GM18499 (cell line): ENCODE measurements around the gene KRT85.
A peak's percentile ranks its signal among the peaks of the same experiment; 100 is the strongest.
"Not testable (repeated sequence)": the region's sequence is repeated elsewhere in the genome, so short reads cannot be mapped to it uniquely, and the experiment has no call there.

ENCODE experiments used
- ATAC-seq: cut with Tn5 transposase; IDR thresholded peaks from one replicate; pipeline ENCODE4 v1.9.1; 2021; ENCODE audit warnings: moderate number of reproducible peaks; ENCODE audit not compliant: insufficient read depth, unreplicated experiment

Gene KRT85

DNA sequence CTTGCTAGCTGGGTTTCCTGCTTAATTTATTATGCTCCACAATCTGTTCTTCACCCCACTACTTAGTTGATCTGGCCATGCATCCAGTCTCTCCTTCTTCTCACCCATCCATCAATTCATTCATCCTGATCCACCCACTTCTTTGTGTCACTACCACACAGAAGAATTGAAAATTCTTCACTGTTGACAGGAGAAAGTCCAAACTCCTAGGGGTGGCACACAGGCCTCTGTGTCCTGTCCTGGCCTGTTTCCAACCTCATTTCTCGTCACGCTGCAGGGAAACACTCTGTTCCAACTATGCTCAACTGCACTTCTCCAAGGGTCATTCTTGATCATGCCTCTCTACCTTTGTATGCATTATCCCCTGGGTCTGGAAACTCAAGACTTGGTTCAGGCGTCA, 35.4 kb downstream of the KRT85 start:
- no peak for ATAC-seq

DNA sequence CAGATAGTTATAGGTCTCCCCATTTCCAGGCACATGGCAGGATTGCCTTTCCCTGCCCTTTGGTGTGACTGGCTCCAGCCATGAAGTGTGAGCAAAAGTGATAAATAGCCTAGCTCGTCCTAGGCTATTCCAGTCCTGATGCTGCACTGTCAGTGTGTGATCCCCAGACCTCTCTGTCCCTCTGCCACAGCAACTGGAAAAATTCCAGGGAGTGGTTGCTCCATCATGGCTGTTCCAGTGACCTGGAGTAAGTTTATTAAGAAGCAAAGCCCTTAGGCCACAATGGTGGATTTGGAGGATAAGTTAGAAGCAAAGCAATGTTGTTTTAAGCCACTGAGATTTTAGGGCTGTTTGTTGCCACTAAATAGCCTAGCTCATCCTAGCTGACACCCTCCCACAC, 36.2 kb downstream of the KRT85 start:
- ATAC-seq = no peak

DNA sequence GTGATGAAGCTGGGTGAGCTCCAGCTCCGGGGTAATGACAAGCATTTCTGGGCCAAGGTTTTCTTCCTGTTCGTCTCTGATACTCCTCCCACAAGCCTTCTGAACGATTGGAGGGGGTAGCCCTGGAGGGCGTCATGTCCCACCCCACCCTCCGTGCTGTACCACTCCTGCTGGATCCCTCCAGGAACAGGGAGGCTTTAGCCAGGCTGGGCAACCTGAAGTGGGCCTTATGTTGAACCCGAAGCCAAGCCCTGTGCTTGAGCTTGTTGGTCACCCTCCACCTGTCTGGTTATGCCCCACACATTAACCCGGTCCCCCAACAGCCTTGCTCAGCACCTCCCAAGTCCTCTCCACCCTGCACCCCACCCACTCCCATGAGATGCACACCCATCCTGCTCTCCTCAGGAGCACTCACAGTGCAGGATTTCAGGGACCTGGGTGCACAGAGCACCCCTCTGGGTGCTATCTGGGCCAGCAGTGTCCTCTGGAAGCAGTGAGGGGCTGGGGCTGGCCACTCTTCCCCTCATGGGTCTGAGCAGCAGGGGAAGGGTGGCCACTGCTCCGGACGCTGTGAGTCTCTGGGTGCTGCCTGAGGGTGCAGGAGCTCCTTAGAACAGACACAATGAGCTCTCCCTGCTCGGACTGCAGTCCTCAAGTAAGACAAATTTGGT, 39.3 kb downstream of the KRT85 start:
- ATAC-seq = no peak

DNA sequence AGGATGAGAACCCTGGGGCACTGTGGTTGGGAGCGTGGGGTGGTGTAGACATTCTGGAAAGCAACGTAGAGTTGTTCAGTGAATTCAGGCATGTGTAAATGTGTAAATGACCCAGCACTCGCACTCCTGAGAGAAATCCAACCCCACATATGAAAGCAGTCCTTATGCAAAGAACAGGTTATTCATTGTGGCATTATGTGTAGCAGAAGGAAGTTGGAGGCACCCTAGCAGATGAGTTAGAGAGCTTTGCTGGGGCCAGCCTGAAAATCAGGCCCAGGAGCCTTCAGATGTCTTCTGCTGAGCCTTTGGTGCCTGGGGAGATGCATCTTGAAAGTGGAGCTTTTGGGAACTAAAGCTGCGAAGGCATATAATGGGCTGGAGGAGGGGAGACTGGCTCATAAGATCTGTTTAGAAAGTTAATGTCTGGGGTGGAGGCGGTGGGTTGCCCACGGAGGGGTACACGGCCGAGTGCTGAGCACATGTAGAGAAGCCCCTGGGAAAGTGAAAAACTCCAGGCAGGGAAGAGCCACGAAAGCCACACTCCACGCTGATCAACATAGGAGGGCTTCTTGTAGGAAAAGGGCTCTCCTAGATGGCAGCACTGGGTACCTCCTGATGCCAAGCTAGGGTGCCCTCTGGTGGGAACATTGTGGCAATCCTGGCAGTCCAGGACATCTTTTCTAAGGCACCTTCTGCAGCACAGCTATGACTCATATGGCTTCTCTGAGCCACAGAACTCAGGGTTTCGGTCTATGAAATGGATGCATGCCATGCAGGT, 40.0 kb downstream of the KRT85 start:
- peak; percentile 85 for ATAC-seq

DNA sequence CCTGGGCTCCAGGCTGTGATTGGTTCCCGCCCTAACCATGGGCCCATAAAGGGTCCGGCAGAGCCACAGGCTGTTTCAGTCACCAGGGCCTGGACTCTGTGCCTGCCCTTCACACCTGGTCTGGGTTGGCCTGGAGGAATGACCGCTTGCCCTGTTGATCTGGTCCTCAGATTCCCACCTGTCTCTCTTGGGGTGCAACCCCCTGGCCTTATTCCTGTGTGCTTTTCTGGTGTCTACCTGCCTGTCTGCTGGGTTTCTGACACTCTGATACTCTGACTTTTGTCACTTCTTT, 43.2 kb downstream of the KRT85 start:
- ATAC-seq = no peak

DNA sequence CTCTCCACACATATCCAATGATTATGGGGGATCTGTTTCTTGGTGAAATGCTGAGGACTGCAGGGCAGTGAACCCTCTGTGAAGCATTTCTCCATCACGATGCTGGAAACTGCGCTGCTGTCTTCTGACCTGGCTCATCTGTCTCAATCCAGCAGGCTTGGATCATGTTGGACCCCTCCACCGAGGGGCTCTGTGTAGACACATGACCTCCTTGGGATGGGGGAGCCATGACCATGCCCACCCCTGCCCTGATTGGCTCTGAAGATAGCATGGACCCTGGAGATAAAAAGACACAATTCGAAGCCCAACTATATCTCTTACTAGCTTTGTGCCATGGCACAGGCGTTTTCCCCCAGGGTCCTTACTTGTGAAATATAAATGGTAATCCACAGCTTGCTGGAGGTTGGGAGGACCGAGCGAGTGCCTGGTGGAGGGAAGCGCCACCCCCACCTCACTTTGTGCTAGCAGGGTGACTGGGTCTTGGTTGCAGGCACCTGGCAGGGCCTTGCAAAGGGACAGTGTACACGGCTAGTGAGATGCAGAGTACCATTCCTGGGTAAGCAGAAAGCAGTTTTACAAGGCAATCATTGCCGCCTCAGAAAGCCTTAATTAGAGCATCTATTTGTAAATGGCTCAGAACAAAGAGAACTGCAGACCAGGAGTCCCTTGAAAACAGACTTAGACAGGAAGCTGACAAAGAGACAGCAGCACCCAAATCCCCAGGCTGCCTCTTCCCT, 43.7 kb downstream of the KRT85 start:
- no peak for ATAC-seq

DNA sequence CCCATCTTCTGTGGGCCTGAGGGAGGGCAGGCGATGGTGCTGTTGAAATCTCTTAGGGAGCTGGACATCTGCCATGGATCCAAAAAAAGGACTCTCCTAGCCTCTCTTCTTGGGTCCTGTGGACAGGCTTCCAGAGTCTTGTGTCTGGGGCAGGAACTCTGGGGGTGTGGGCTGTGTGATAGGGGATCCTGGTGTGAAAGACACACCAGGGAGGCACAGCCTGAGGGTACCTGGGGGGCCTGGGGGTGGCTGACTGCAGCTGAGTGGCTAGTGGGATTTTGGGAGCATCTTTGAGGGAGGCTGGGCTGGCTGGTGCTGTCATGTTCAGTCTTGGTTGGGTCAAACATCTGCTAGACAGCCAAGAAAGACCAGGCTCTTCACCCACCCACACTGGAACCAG, 44.3 kb downstream of the KRT85 start:
- ATAC-seq = no peak

DNA sequence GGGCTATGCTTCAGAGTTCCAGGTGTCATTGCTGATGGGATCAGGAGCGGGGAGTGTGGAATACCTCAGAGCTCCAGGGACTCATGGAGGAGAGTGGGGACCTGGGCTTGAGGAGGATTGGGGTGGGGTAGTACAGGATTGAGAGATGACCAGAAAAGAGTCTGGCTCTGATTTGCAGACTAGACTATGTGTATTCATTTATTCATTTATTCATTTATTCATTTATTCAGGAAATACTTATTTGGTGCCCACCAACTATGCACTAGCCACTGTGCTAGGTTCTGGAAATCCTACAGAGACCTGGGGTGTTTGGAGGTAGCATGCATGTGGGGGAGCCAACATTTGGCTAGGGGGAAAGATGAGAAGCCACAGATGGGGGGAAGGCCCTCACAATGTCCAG, 45.2 kb downstream of the KRT85 start:
- ATAC-seq = no peak

DNA sequence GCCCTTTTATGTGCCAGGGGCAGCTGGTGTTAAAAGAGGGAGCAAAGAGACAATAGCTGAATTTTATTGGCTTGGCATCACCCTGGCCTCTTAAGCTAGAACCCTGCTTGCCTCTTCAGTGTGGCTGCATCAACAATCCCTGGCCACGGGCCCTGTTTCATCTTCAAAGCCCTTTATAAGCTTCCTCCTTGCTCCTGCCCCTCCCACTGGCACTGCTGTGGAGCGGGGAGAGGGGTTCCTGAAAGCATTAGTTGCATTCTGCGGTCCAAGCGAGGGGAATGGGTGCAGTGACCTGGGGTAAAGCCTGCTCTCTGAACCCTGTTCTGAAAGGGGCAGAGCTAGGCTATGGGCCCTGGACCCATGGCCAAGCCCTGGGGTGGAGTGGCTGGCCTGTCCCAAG, 45.9 kb downstream of the KRT85 start:
- no peak for ATAC-seq

DNA sequence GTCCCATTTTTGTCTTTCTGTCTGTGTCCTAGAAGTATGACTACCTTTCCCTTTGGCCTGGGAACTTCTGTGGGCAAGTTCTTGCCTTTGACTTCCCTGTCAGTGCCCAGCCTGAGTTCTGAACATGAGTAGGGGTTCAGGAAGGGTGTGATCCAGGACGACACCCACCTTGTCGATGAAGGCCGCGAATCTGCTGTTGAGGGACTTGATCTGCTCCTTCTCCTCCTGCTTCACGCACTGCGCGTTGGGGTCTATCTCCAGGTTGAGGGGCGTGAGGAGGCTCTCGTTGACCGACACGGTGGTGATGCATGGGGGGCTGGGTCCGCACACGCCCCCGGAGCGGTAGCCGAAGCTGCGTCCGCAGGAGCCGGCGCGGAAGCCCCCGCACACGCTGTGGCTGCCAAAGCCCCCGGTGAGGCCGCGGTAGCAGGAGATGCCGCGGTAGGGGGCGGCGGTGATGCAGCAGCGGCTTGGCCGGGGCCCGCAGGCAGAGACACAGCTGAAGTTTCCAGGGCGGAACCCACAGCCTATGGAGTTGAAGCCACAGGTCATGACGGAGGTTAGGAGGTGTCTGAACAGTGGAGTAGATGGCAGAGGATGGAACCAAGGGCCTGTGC, 46.4 kb downstream of the KRT85 start, which contains the start of gene KRT83:
Gene KRT83 (minus strand): TSS at position 615 of the 617 bp plus-strand sequence. CDS start 63 bp downstream, at position 552.
- no peak for ATAC-seq

DNA sequence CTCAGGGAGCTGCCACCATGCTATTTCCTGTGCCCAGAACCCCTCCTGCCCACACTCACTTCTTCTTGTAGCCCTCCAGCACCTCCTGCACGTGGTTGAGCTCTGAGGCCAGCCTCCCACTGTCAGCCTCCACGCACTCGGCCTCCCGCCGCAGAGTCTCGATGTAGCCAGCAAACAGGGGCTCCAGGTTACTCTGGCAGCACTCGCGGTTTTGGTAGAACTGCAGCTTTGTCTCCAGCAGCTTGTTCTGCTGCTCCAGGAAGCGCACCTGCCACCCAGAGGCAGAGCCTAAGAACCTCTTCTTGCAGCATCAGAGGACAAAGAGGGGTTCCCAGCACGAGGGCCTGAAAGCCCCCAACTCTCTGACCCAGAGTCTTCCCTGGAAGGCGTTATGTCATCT, 48.2 kb downstream of the KRT85 start:
- no peak for ATAC-seq

DNA sequence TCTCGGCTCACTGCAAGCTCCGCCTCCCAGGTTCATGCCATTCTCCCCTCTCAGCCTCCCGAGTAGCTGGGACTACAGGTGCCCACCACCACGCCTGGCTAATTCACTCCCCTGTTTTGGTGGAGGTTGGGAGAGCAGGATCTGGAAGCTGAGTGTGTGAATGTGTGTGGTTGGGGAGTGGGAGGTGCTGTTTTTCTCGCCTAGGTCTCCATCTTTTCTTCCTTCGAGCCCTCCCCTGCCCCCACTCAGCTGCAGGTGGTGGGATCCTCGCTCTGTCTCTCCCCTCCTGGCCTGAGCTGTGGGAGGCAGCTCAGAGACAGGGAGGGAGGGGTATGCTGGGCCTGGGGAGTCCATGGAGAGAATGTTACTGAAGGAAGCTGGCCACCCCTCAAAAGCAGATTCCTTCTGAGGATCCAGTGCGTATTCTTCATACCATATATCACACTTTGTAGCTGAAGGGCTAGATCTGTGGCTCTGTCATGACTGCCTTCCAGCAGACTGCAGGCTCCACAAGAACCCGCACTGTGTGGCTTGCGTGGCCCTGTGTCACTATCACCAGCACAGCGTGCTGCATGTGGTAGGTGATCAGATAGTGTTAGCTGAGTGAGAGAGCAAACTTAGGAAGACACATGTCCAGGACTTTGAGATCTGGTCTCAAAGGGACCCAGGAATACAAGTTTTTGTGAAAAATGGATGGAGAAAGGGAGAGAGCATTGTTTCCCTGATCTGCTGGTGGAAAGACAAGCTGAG, 48.9 kb downstream of the KRT85 start:
- ATAC-seq = no peak

DNA sequence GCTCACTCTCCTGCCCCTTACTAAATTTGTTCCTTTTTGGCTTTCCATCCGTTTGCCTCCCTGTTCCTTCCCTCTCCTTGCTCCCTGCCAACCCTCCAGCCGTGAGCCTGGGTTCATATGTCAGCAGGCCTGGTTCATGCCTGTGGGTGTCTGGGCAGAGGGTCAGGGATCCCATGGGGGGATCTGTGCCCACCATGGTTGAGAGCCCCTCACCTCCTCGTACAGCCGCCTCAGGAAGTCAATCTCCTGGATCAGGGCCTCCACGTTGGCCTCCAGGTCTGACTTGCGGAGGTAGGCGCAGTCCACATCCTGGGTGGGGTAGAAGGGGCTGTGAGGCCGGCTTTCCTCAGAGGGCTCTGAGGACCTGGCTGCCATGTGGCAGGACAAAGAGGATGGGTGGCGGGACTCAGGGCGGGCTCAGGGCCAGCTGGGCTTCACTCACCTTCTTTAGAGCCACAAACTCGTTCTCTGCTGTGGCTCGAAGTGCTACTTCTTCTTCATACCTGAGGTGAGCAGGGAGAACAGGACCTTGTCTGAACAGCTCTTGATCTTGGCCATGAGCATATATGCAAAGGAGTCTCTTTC, 49.7 kb downstream of the KRT85 start:
- no peak for ATAC-seq

DNA sequence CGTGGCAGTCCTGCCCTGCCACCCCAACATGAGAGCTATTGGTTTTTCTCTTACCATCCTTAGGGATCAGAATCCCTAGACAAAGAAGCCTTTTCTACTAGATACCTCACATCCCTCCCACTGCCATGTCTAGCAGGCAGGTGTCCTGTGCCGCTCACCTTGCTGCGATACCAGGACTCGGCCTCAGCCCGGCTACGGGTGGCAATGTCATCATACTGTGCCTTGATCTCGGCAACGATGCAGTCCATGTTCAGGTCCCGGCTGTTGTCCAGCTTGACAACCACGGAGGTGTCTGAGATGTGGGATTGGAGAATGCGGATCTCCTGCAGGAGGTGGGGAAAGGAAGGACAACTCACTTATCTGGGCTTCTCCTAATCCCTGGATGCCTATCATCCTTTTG, 50.6 kb downstream of the KRT85 start:
- no peak for ATAC-seq

DNA sequence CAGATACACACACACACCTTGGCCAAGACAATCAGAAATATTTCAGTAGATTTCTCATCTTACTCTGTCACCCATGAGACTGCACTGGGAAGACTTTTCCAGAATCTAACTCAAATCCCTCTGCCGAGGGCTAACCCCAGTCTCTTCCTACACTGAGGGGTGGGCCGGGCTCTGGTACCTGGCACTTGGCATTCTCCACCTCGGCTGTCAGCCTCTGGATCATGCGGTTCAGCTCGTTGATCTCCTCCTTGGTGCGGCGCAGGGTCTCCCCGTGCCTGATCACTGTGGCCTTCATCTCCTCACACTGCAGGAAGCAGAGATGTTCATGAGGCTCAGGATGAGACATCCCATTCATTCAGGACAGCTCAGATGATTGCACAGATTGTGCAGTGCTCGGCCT, 51.0 kb downstream of the KRT85 start:
- no peak for ATAC-seq

DNA sequence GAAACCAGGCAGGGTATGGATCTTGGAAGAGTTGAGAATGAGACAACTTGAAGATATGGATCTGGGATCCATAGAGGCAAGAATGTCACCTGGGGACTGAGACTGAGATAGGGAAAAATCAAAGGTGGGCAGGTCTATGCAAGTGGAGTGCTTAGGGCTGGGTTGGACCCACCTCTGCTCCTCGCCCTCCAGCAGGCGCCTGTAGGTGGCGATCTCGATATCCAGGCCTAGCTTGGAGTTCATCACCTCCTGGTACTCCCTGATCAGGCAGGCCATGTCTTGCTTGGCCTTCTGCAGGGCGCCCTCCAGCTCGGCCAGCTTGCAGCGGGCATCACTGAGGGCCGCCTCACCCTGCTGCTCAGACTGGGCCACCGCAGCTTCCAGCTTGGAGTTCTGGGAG, 51.6 kb downstream of the KRT85 start:
- ATAC-seq = not testable (repeated sequence)

DNA sequence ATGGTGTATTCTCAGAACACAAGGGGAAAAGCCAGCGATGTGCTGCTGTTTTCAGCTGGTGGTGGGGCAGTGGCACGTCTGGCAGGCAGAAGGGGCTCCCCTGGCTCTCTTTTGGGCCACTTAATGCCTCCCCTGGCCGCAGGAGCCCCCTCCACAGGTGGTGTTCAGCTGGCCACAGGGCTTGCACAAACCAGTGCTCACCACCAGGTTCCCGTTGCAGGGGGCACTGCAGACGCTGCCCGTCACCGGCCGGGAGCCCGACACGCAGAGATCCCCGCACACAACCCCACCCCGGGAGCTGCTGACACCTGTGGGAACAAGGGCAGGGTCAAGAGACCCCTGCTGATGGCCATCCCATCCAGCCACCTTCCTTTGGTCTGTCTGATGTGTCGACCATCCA, 52.8 kb downstream of the KRT85 start:
- ATAC-seq = no peak

DNA sequence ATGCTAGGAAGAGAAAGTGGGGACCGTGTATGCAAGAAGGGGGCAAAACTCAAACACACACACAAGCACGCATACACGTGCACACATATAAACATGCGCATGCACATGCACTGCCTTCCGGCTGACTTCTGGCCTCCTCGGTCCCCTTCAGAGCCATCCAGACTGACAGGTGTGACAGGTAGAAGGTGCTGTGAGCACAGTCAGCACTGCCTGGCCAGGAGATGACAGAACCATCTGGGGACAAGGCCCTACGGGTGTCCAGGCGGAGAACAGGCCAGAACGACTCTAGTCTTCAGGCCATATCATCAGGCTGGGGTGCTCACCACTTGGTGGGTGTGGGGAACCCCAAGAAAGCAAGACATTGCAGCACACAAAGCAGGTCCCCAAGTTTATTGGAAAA, 53.4 kb downstream of the KRT85 start:
- no peak for ATAC-seq

DNA sequence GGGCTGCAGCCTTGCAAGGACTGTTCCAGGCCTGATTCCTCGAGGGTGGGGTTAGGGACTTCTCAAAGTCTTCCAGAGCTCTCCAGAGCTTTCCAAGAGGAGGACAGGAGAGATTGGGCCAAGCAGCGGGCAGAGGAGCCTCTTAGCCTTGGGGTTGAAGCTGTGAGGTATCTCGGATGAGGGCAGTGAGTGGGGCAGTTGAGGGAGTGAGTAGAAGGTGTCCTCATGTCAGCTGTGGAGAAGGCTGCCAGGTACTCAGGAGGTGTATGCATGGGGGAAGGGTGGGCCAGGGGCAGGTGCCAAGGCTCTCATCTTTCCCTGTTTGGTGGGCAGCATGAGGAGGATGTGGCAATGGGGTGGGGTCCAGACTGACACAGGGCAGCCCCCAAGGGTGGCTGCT, 53.8 kb downstream of the KRT85 start:
- no peak for ATAC-seq

DNA sequence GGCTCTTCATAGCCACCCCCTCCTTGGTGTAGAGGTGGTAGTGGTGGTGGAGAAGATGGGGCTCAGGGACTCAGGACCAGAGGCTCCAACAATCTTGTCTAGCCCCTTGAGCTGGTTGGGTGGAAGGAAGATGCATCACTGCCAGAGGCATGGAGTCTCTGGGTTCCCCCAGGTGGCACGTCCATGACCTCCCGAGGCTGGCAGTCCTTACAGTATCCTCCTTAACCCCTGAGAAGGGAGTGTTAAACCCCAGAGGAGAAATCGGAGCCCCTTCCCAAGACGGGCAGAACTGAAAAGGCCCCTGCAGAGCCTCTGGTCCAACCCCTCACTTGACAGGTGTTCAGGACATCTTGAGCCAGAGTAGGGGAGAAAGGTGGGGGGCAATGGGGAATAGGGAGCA, 55.2 kb downstream of the KRT85 start:
- no peak for ATAC-seq
